Smooth muscle cell (in vitro differentiated cells): ENCODE data around the gene FHDC1. TPM values are rescaled to one million over a fixed set of nuclear protein-coding genes. Genes with fewer than 3 reads are reported as not detected.

Experiments
- DNase-seq: peaks from one replicate; lab custom pipeline; 2025; ENCODE audit not compliant: unreplicated experiment; lab: John Stamatoyannopoulos, UW
- H2AFZ ChIP-seq: fragments of 200-600 bp; sonication (generic); 2 replicates; pipeline ENCODE4 v1.6.0; 2016; ENCODE audit warnings: antibody characterized with exemption, low read depth, mild to moderate bottlenecking
- H3F3A ChIP-seq: fragments of 200-600 bp; sonication (generic); 2 replicates; pipeline ENCODE4 v1.6.0; 2017; ENCODE audit warnings: antibody characterized with exemption, low read depth
- H3K27ac ChIP-seq: fragments of 200-600 bp; sonication (generic); 2 replicates; pipeline ENCODE4 v1.5.1; 2016; ENCODE audit warnings: low read depth, mild to moderate bottlenecking
- H3K27me3 ChIP-seq: fragments of 200-600 bp; sonication (generic); 2 replicates; pipeline ENCODE4 v1.6.1; 2016; ENCODE audit warnings: low read depth, mild to moderate bottlenecking
- H3K36me3 ChIP-seq: fragments of 200-600 bp; sonication (generic); 2 replicates; pipeline ENCODE4 v1.5.1; 2016; ENCODE audit warnings: low read depth
- H3K4me1 ChIP-seq: fragments of 200-600 bp; sonication (generic); 2 replicates; pipeline ENCODE4 v1.5.1; 2016; ENCODE audit warnings: low read depth
- H3K4me2 ChIP-seq: fragments of 200-600 bp; sonication (generic); 2 replicates; pipeline ENCODE4 v1.6.0; 2016; ENCODE audit warnings: mild to moderate bottlenecking
- H3K4me3 ChIP-seq: fragments of 200-600 bp; sonication (generic); 2 replicates; pipeline ENCODE4 v1.5.1; 2016; ENCODE audit warnings: mild to moderate bottlenecking
- H3K79me2 ChIP-seq: fragments of 200-600 bp; sonication (generic); 2 replicates; pipeline ENCODE4 v1.6.0; 2016; ENCODE audit warnings: low read depth, mild to moderate bottlenecking
- H3K9ac ChIP-seq: fragments of 200-600 bp; sonication (generic); 2 replicates; pipeline ENCODE4 v1.6.0; 2016; ENCODE audit warnings: low read depth
- H3K9me3 ChIP-seq: fragments of 200-600 bp; sonication (generic); replicated peaks from 2 replicates; pipeline ENCODE4 v1.5.1; 2016; ENCODE audit warnings: low read depth
- H4K20me1 ChIP-seq: fragments of 200-600 bp; sonication (generic); 2 replicates; pipeline ENCODE4 v1.6.0; 2016; ENCODE audit warnings: low read depth
- WGBS: methylation state at CpG from one replicate; pipeline ENCODE4 v1.1.7; 2016; ENCODE audit warnings: low lambda C conversion rate; 5-methylcytosine and 5-hydroxymethylcytosine counted together
- polyA plus RNA-seq: library from polyadenylated mRNA; unstranded; fragments of >200 nt; fragmentation: Nextera tagmentation; extraction: Ambion mirVana; gene quantifications from 2 replicates; pipeline ENCODE4 v1.2.1, GENCODE V29; 2016
- total RNA-seq: library from RNA; depleted of rRNA; stranded (reverse); fragments of >200 nt; gene quantifications from 2 replicates; pipeline ENCODE4 v1.2.3, GENCODE V29; 2014
- TF ChIP-seq, protein P1 (sequence below): fragments of 200-600 bp; sonication (generic); IDR thresholded peaks from 2 replicates; pipeline ENCODE4 v1.5.1; 2017; ENCODE audit warnings: borderline replicate concordance, mild to moderate bottlenecking, antibody characterized with exemption; ENCODE audit not compliant: insufficient read depth, poor library complexity, severe bottlenecking

Gene FHDC1
- total and polyA plus RNA-seq, 2 experiments from 2014 or later, result 0.49 to 3.0 TPM

GRCh38 chr4:152957437-152958171 lies 21.5 kb downstream of the FHDC1 start:
- H3K79me2 ChIP-seq, result no peaks in the 10 kb centered on the region
- H3K9ac ChIP-seq, result no peak overlapping the region
- H3K4me2 ChIP-seq, result no peak overlapping the region
- H2AFZ ChIP-seq, result no peak overlapping the region
- WGBS, result 56% methylated on average over 11 of the region's 11 CpGs
- H3K27me3 ChIP-seq, result peaks cover 5% of the 10 kb centered on the region
- H3F3A ChIP-seq, result no peaks in the 10 kb centered on the region
- H4K20me1 ChIP-seq, result no peaks in the 10 kb centered on the region
- no peak overlapping the region for H3K27ac ChIP-seq
- no peaks in the 10 kb centered on the region for H3K9me3 ChIP-seq
- H3K4me1 ChIP-seq, result no peaks in the 10 kb centered on the region
- H3K36me3 ChIP-seq, result no peaks in the 10 kb centered on the region
- H3K4me3 ChIP-seq, result no peak overlapping the region
- TF ChIP-seq, protein P1, sequence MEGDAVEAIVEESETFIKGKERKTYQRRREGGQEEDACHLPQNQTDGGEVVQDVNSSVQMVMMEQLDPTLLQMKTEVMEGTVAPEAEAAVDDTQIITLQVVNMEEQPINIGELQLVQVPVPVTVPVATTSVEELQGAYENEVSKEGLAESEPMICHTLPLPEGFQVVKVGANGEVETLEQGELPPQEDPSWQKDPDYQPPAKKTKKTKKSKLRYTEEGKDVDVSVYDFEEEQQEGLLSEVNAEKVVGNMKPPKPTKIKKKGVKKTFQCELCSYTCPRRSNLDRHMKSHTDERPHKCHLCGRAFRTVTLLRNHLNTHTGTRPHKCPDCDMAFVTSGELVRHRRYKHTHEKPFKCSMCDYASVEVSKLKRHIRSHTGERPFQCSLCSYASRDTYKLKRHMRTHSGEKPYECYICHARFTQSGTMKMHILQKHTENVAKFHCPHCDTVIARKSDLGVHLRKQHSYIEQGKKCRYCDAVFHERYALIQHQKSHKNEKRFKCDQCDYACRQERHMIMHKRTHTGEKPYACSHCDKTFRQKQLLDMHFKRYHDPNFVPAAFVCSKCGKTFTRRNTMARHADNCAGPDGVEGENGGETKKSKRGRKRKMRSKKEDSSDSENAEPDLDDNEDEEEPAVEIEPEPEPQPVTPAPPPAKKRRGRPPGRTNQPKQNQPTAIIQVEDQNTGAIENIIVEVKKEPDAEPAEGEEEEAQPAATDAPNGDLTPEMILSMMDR, result no peak
- DNase-seq, result no peak

- Histone ChIP-seq H3K4me1 (no peaks in the 10 kb centered on the region), H3K4me3 (no peak overlapping the region), H4K20me1 (no peaks in the 10 kb centered on the region), H2AFZ (no peak overlapping the region), H3K27ac (no peak overlapping the region), H3K27me3 (peaks cover 5% of the 10 kb centered on the region), H3K9me3 (no peaks in the 10 kb centered on the region), H3F3A (no peaks in the 10 kb centered on the region), H3K4me2 (no peak overlapping the region), H3K79me2 (no peaks in the 10 kb centered on the region), H3K9ac (no peak overlapping the region), H3K36me3 (no peaks in the 10 kb centered on the region)
- DNase-seq, result no peak
- WGBS, result 98% methylated on average over 2 of the region's 2 CpGs
- TF ChIP-seq, protein P1, result no peak
Measured at GRCh38 chr4:152959080-152959479, 23.0 kb downstream of the FHDC1 start.

DNA sequence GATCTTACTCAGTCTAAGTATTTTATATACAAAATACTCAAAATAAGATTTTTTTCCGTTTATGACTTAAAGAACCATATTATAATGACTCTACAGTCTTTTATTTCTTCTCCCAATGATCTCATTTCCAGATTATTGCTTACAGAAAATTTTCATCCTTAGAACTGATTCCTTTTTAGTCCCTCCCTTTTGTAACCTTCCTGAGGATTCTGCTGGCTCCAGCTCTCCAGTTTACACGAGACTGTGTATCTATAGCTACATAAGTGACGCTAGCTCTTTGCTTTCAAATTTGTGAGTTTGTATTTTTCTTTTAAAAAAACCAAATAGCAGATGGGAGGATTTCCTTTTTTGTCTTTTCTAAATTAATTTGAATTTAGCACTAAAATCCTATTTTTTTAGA lies 24.0 kb downstream of the FHDC1 start:
- WGBS, result 93% methylated on average over 3 of the region's 3 CpGs
- Histone ChIP-seq H3F3A (no peaks in the 10 kb centered on the region), H3K4me1 (no peaks in the 10 kb centered on the region), H3K79me2 (no peaks in the 10 kb centered on the region), H3K27ac (no peak overlapping the region), H3K36me3 (no peaks in the 10 kb centered on the region), H3K9me3 (no peaks in the 10 kb centered on the region), H2AFZ (no peak overlapping the region), H3K4me3 (no peak overlapping the region), H3K27me3 (peaks cover 5% of the 10 kb centered on the region), H3K9ac (no peak overlapping the region), H4K20me1 (no peaks in the 10 kb centered on the region), H3K4me2 (no peak overlapping the region)
- TF ChIP-seq, protein P1, result no peak
- DNase-seq, result no peak
